Measurements from ENCODE around the gene TMEFF2.
"Not testable (repeated sequence)": the region's sequence is repeated elsewhere in the genome, so short reads cannot be mapped to it uniquely, and the experiment has no call there.

TMEFF2 gene

GRCh38 chr2:191923652-191923997, 271.1 kb downstream of the TMEFF2 start:
- DNase-seq: no peak

GRCh38 chr2:191922736-191923651, 271.7 kb downstream of the TMEFF2 start:
- DNase-seq: no peak

GRCh38 chr2:191921650-191922049, 273.1 kb downstream of the TMEFF2 start:
- not testable (repeated sequence) for DNase-seq

GRCh38 chr2:191920502-191920901, 274.2 kb downstream of the TMEFF2 start:
- DNase-seq: no peak

- DNase-seq: no peak
Observed at GRCh38 chr2:191917967-191918651, 276.6 kb downstream of the TMEFF2 start.

- no peak for DNase-seq
Observed at GRCh38 chr2:191917430-191917881, 277.3 kb downstream of the TMEFF2 start.

GRCh38 chr2:191916826-191917225, 277.9 kb downstream of the TMEFF2 start:
- no peak for DNase-seq

GRCh38 chr2:191915750-191916149, 279.0 kb downstream of the TMEFF2 start:
- no peak for DNase-seq

- DNase-seq: no peak
Observed at GRCh38 chr2:191913796-191914195, 280.9 kb downstream of the TMEFF2 start.

GRCh38 chr2:191912764-191913163, 282.0 kb downstream of the TMEFF2 start:
- no peak for DNase-seq

GRCh38 chr2:191910518-191910917, 284.2 kb downstream of the TMEFF2 start:
- DNase-seq: no peak

GRCh38 chr2:191908874-191909273, 285.9 kb downstream of the TMEFF2 start:
- no peak for DNase-seq

GRCh38 chr2:191907545-191907944, 287.2 kb downstream of the TMEFF2 start:
- DNase-seq: no peak

GRCh38 chr2:191907091-191907490, 287.6 kb downstream of the TMEFF2 start:
- DNase-seq: no peak

GRCh38 chr2:191905336-191905735, 289.4 kb downstream of the TMEFF2 start:
- no peak for DNase-seq

GRCh38 chr2:191901031-191901430, 293.7 kb downstream of the TMEFF2 start:
- no peak for DNase-seq

GRCh38 chr2:191899410-191899809, 295.3 kb downstream of the TMEFF2 start:
- DNase-seq: no peak

All from DMS153 (cell line).